ENCODE data around the gene NFIL3. TPM values are rescaled to one million over a fixed set of nuclear protein-coding genes. Genes with fewer than 3 reads are reported as not detected.
"Not testable (repeated sequence)": the region's sequence is repeated elsewhere in the genome, so short reads cannot be mapped to it uniquely, and the experiment has no call there.

NFIL3 gene
- total RNA-seq, 4 donors from 2014 or later, result 36.6 to 167 (median 56.3) TPM

- TF ChIP-seq CTCF (IDR thresholded peaks at IDR 0.05 in 4 of 5, conservative IDR thresholded peaks at IDR 0.05 in 1 of 5) (no peak), POLR2A (IDR thresholded peaks at IDR 0.05) (no peak)
- in situ Hi-C loops (cut with MboI; ENCODE audit: low sequenced_read_pairs in 4 of 4) (no loop called here), intact Hi-C loops (cut with DNase I; ENCODE audit: low total_unique reads) (no loop called here)
- Histone ChIP-seq H3K9me3 (no peaks in the 10 kb centered on the region), H3K4me3 (no peak overlapping the region), H3K27me3 (no peaks in the 10 kb centered on the region), H3K4me1 (no peaks in the 10 kb centered on the region), H3K27ac (no peak overlapping the region), H3K36me3 (no peaks in the 10 kb centered on the region)
- ATAC-seq (no peak), DNase-seq (no peak)
Measured at GRCh38 chr9:91376239-91376638, 47.4 kb downstream of the NFIL3 start.

GRCh38 chr9:91374939-91375338 is 48.7 kb downstream of the NFIL3 start:
- in situ Hi-C loops (cut with MboI; ENCODE audit: low sequenced_read_pairs in 4 of 4), result no loop called here
- no peaks in the 10 kb centered on the region for H3K36me3 ChIP-seq
- TF ChIP-seq POLR2A (IDR thresholded peaks at IDR 0.05), result no peak
- no peak for TF ChIP-seq CTCF (IDR thresholded peaks at IDR 0.05 in 4 of 5, conservative IDR thresholded peaks at IDR 0.05 in 1 of 5)
- no peak for ATAC-seq
- no peak overlapping the region for H3K27ac ChIP-seq
- DNase-seq, result no peak
- no peaks in the 10 kb centered on the region for H3K9me3 ChIP-seq
- H3K27me3 ChIP-seq, result no peaks in the 10 kb centered on the region
- H3K4me1 ChIP-seq, result no peaks in the 10 kb centered on the region
- intact Hi-C loops (cut with DNase I; ENCODE audit: low total_unique reads), result no loop called here
- H3K4me3 ChIP-seq, result no peak overlapping the region

- intact Hi-C loops (cut with DNase I; ENCODE audit: low total_unique reads), result no loop called here
- DNase-seq (no peak), ATAC-seq (no peak)
- no peaks in the 10 kb centered on the region for H3K9me3 ChIP-seq
- no peaks in the 10 kb centered on the region for H3K27me3 ChIP-seq
- no peak overlapping the region for H3K27ac ChIP-seq
- H3K4me1 ChIP-seq, result no peaks in the 10 kb centered on the region
- in situ Hi-C loops (cut with MboI; ENCODE audit: low sequenced_read_pairs in 4 of 4), result no loop called here
- no peak overlapping the region for H3K4me3 ChIP-seq
- H3K36me3 ChIP-seq, result no peaks in the 10 kb centered on the region
- TF ChIP-seq POLR2A (IDR thresholded peaks at IDR 0.05), result no peak
- no peak for TF ChIP-seq CTCF (IDR thresholded peaks at IDR 0.05 in 4 of 5, conservative IDR thresholded peaks at IDR 0.05 in 1 of 5)
Measured at GRCh38 chr9:91371894-91372293, 51.7 kb downstream of the NFIL3 start.

GRCh38 chr9:91370006-91370405 is 53.6 kb downstream of the NFIL3 start:
- H3K4me1 ChIP-seq; H3K27ac ChIP-seq; in situ Hi-C loops (cut with MboI; ENCODE audit: low sequenced_read_pairs in 4 of 4); DNase-seq; H3K9me3 ChIP-seq; H3K4me3 ChIP-seq; ATAC-seq; intact Hi-C loops (cut with DNase I; ENCODE audit: low total_unique reads); H3K36me3 ChIP-seq; H3K27me3 ChIP-seq: not testable (repeated sequence)

GRCh38 chr9:91364702-91365101 is 58.9 kb downstream of the NFIL3 start:
- Histone ChIP-seq H3K36me3 (no peaks in the 10 kb centered on the region), H3K27ac (no peak overlapping the region), H3K4me3 (no peak overlapping the region), H3K9me3 (no peaks in the 10 kb centered on the region), H3K27me3 (no peaks in the 10 kb centered on the region), H3K4me1 (peaks cover 11 to 22% of the 10 kb centered on the region in 2 donors)
- TF ChIP-seq CTCF (IDR thresholded peaks at IDR 0.05 in 4 of 5, conservative IDR thresholded peaks at IDR 0.05 in 1 of 5) (no peak), POLR2A (IDR thresholded peaks at IDR 0.05) (no peak)
- DNase-seq (no peak), ATAC-seq (no peak)
- in situ Hi-C loops (cut with MboI; ENCODE audit: low sequenced_read_pairs in 4 of 4) (loop anchor here in 2 of 4 donors (10.0 kb wide), 1 partner anchor 50 kb away; no protein-coding TSS in a partner anchor), intact Hi-C loops (cut with DNase I; ENCODE audit: low total_unique reads) (loop anchor here (5.0 kb wide), 3 partner anchors 62 to 442 kb away; no protein-coding TSS in a partner anchor)
